GM12878 (cell line): ENCODE measurements around the gene OTOG. TPM values are rescaled to one million over a fixed set of nuclear protein-coding genes. Genes with fewer than 3 reads are reported as not detected.

Experiments
- ATAC-seq: fragments of 200-7000 bp; cut with Tn5 transposase; 3 replicates; pipeline ENCODE4 v1.9.1; 2020; ENCODE audit warnings: mild to moderate bottlenecking, moderate library complexity
- BruUV-seq: library from RNA; stranded (reverse); fragments of 400-500 nt; replicated peaks from 2 replicates; lab custom pipeline; 2021; lab: Mats Ljungman, UMichigan
- CTCF ChIA-PET: fragments of 300-600 bp; sonication (Branson Sonifier 250); formaldehyde crosslinking; extraction: SDS; loops from one replicate; lab custom pipeline; 2021; ENCODE audit warnings: inconsistent platforms; lab: Yijun Ruan, JAX
- POLR2A ChIA-PET: fragments of 350-600 bp; formaldehyde crosslinking; extraction: SDS; loops from one replicate; lab custom pipeline; 2021; ENCODE audit warnings: inconsistent platforms; lab: Charles Lee
- RAD21 ChIA-PET: fragments of 300-600 bp; sonication (Branson Sonifier 250); formaldehyde crosslinking; loops from one replicate; lab custom pipeline; 2023; ENCODE audit warnings: antibody characterized with exemption; ENCODE audit not compliant: unreplicated experiment; lab: Charles Lee
- SMC1A ChIA-PET: fragments of 300-600 bp; sonication (Branson Sonifier 250); formaldehyde crosslinking; loops from one replicate; lab custom pipeline; 2023; ENCODE audit not compliant: unreplicated experiment, uncharacterized antibody; lab: Charles Lee
- DNase-seq: peaks from one replicate; pipeline ENCODE4 v3.0.0-alpha.2; 2011; ENCODE audit warnings: low read depth, low spot score
- FAIRE-seq: peaks from 3 replicates; lab custom pipeline; 2011; peaks lifted over from hg19 to GRCh38; lab: Jason Lieb, UNC
- H2AFZ ChIP-seq: 2 replicates; pipeline ENCODE4 v1.6.0; 2011; ENCODE audit warnings: low read depth, low read length, control low read depth; ENCODE audit not compliant: control insufficient read depth
- H3K27ac ChIP-seq: 2 replicates; pipeline ENCODE4 v1.5.1; 2011; ENCODE audit warnings: control low read depth; ENCODE audit not compliant: control insufficient read depth, insufficient read depth
- H3K27me3 ChIP-seq, 2 experiments: replicated peaks in 1 of 2; 2 replicates each; pipeline versions ENCODE4 v1.6.0 to v1.6.1; 2011; ENCODE audit warnings: low read length in 1 of 2; ENCODE audit not compliant: control insufficient read depth in 2 of 2, insufficient read depth in 2 of 2
- H3K36me3 ChIP-seq, 2 experiments: 2 replicates each; pipeline ENCODE4 v1.5.1; 2011; ENCODE audit warnings: low read length in 1 of 2; ENCODE audit not compliant: control insufficient read depth in 2 of 2, insufficient read depth in 2 of 2
- H3K4me1 ChIP-seq: 2 replicates; pipeline ENCODE4 v1.6.1; 2011; ENCODE audit warnings: mild to moderate bottlenecking, low read length, moderate library complexity, mixed read lengths; ENCODE audit not compliant: control insufficient read depth, insufficient read depth
- H3K4me2 ChIP-seq: 2 replicates; pipeline ENCODE4 v1.6.0; 2011; ENCODE audit warnings: control low read depth; ENCODE audit not compliant: control insufficient read depth, insufficient read depth
- H3K4me3 ChIP-seq: fragments of 200-600 bp; sonication (generic); 2 replicates; pipeline ENCODE4 v1.5.1; 2016
- H3K79me2 ChIP-seq: 2 replicates; pipeline ENCODE4 v1.6.0; 2011; ENCODE audit warnings: low read length; ENCODE audit not compliant: control insufficient read depth, insufficient read depth
- H3K9ac ChIP-seq: 2 replicates; pipeline ENCODE4 v1.8.0; 2011; ENCODE audit warnings: low read length, control low read depth, mixed read lengths; ENCODE audit not compliant: control insufficient read depth, insufficient read depth
- H3K9me3 ChIP-seq: replicated peaks from 3 replicates; pipeline ENCODE4 v1.5.1; 2011; ENCODE audit warnings: mild to moderate bottlenecking, low read length; ENCODE audit not compliant: control insufficient read depth, insufficient read depth
- H4K20me1 ChIP-seq: 2 replicates; pipeline ENCODE4 v1.6.0; 2011; ENCODE audit not compliant: control insufficient read depth, insufficient read depth
- CBX3 ChIP-seq: fragments of 200-600 bp; sonication (generic); IDR thresholded peaks from 2 replicates; pipeline ENCODE4 v1.6.1; 2016; ENCODE audit warnings: low read depth, borderline replicate concordance
- CREM ChIP-seq: IDR thresholded peaks from 2 replicates; pipeline ENCODE4 v1.6.1; 2014; ENCODE audit warnings: antibody characterized with exemption, low read depth
- GABPA ChIP-seq: IDR thresholded peaks from 2 replicates; pipeline ENCODE4 v1.6.1; 2014; ENCODE audit warnings: antibody characterized with exemption, low read depth, mild to moderate bottlenecking, inconsistent platforms
- HCFC1 ChIP-seq: fragments of 150-350 bp; IDR thresholded peaks from 2 replicates; pipeline ENCODE4 v1.6.1; 2014; ENCODE audit warnings: low read length
- IRF4 ChIP-seq: IDR thresholded peaks from 2 replicates; pipeline ENCODE4 v1.6.1; 2011; ENCODE audit warnings: low read depth, low read length
- POLR2A ChIP-seq: IDR thresholded peaks from 2 replicates; pipeline ENCODE4 v1.6.1; 2011; ENCODE audit warnings: low read depth, mild to moderate bottlenecking, low read length
- POLR2AphosphoS2 ChIP-seq: IDR thresholded peaks from 2 replicates; pipeline ENCODE4 v1.6.1; 2011; ENCODE audit warnings: low read depth, mild to moderate bottlenecking, low read length, improper control_type of control experiment, moderate library complexity
- YBX1 ChIP-seq: fragments of 450-650 bp; IDR thresholded peaks from 2 replicates; pipeline ENCODE4 v1.6.1; 2016; ENCODE audit warnings: antibody characterized with exemption
- ZBED1 ChIP-seq: IDR thresholded peaks from 2 replicates; pipeline ENCODE4 v1.6.1; 2016; ENCODE audit warnings: borderline replicate concordance
- WGBS: methylation state at CpG from one replicate; pipeline ENCODE4 v1.1.6; 2016; ENCODE audit warnings: low lambda C conversion rate; ENCODE audit not compliant: insufficient replicate concordance, insufficient coverage; ENCODE audit errors: missing lambda C conversion rate; 5-methylcytosine and 5-hydroxymethylcytosine counted together
- in situ Hi-C: fragments of 300-500 bp; cut with MboI; formaldehyde crosslinking; loops from 9 replicates; pipeline ENCODE4 v1.14.3; 2018; ENCODE audit warnings: mixed read lengths
- intact Hi-C: fragments of 100-400 bp; cut with micrococcal nuclease; formaldehyde crosslinking; loops from one replicate; pipeline ENCODE4 v1.14.2; 2022; ENCODE audit not compliant: unreplicated experiment
- polyA plus RNA-seq, 11 experiments: library from polyadenylated mRNA; depleted of rRNA in 4 of 11; unstranded in 6 of 11; stranded (reverse) in 5 of 11; fragments of >200 nt; fragmentation: Nextera tagmentation in 4 of 11; fragmentation: Illumina TruSeq in 1 of 11; extraction: Ambion mirVana in 4 of 11; extraction: Trizol in 1 of 11; gene quantifications; 1 replicate in 1 of 11; 2 replicates in 10 of 11; pipeline versions ENCODE4 v1.2.1 to v1.2.3, GENCODE V29; 2011 to 2016; ENCODE audit warnings: inconsistent platforms in 2 of 11, missing spikeins in 2 of 11, low read depth in 1 of 11
- total RNA-seq, 4 experiments: library from RNA; depleted of rRNA in 3 of 4; stranded (reverse); fragments of >200 nt in 3 of 4; fragmentation: Illumina TruSeq in 1 of 4; extraction: Trizol in 1 of 4; gene quantifications; 2 replicates each; pipeline versions ENCODE4 v1.2.1 to v1.2.3, GENCODE V29; 2013 to 2021
- TF ChIP-seq, protein P1 (sequence below): fragments of 450-650 bp; IDR thresholded peaks from 2 replicates; pipeline ENCODE4 v1.6.1; 2016; ENCODE audit warnings: mild to moderate bottlenecking
- TF ChIP-seq, protein P2 (sequence below): IDR thresholded peaks from 2 replicates; pipeline ENCODE4 v1.6.1; 2012; ENCODE audit warnings: low read length, inconsistent platforms
- TF ChIP-seq, protein P3 (sequence below): IDR thresholded peaks from 2 replicates; pipeline ENCODE4 v1.6.1; 2011; ENCODE audit warnings: mild to moderate bottlenecking, low read depth, low read length, moderate library complexity; ENCODE audit not compliant: insufficient replicate concordance
- TF ChIP-seq, protein P4 (sequence below): IDR thresholded peaks from 2 replicates; pipeline ENCODE4 v1.6.1; 2011; ENCODE audit warnings: low read depth, low read length, improper control_type of control experiment, borderline replicate concordance

The OTOG gene
- total and polyA plus RNA-seq, 10 of the 15 experiments (the other 5 are each of a cell fraction or from before 2014, with no cell fraction given) = not detected

DNA sequence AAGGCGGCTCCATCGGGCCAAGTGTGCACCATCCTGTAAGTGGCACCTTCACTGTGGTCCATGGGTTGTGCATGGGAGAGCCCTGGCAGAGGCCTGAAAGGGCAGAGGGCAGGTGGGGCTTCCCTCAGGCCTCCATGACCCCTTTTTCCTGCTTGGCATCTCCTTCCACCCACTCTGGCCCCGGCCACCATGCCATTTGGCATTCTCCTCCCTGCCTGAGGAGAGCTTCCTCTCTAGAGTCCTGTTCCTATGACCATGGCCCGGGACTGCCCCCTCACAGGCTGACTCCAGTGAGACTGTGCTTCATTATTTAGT, 4.9 kb downstream of the OTOG start:
- in situ Hi-C loops = no loop called here
- no peak for DNase-seq
- ChIA-PET CTCF (interaction anchor here (0.6 kb wide), 1 partner anchor 189 kb away, joined by 3 read pairs; no protein-coding TSS in a partner anchor), POLR2A (no interaction called here), SMC1A (no interaction called here), RAD21 (no interaction called here)
- Histone ChIP-seq H3K9ac (no peak overlapping the region), H3K36me3 (no peaks in the 10 kb centered on the region), H3K4me3 (no peak overlapping the region), H3K27ac (no peak overlapping the region), H3K4me1 (no peaks in the 10 kb centered on the region), H3K9me3 (no peaks in the 10 kb centered on the region), H3K79me2 (no peaks in the 10 kb centered on the region), H4K20me1 (no peaks in the 10 kb centered on the region), H3K27me3 (peaks cover 0 to 2% of the 10 kb centered on the region in 2 experiments; a peak in 3 of 4 replicates), H2AFZ (no peak overlapping the region), H3K4me2 (no peak overlapping the region)
- WGBS = 13% methylated on average over 3 of the region's 4 CpGs
- no peak for ATAC-seq
- BruUV-seq = no TSS peak
- intact Hi-C loops = no loop called here
- no peak for FAIRE-seq
- TF ChIP-seq CREM (no peak), HCFC1 (no peak), ZBED1 (no peak), GABPA (no peak), IRF4 (no peak), POLR2AphosphoS2 (no peak), CBX3 (no peak), POLR2A (no peak), YBX1 (no peak)
- TF ChIP-seq, protein P1, sequence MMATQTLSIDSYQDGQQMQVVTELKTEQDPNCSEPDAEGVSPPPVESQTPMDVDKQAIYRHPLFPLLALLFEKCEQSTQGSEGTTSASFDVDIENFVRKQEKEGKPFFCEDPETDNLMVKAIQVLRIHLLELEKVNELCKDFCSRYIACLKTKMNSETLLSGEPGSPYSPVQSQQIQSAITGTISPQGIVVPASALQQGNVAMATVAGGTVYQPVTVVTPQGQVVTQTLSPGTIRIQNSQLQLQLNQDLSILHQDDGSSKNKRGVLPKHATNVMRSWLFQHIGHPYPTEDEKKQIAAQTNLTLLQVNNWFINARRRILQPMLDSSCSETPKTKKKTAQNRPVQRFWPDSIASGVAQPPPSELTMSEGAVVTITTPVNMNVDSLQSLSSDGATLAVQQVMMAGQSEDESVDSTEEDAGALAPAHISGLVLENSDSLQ = no peak
- TF ChIP-seq, protein P2, sequence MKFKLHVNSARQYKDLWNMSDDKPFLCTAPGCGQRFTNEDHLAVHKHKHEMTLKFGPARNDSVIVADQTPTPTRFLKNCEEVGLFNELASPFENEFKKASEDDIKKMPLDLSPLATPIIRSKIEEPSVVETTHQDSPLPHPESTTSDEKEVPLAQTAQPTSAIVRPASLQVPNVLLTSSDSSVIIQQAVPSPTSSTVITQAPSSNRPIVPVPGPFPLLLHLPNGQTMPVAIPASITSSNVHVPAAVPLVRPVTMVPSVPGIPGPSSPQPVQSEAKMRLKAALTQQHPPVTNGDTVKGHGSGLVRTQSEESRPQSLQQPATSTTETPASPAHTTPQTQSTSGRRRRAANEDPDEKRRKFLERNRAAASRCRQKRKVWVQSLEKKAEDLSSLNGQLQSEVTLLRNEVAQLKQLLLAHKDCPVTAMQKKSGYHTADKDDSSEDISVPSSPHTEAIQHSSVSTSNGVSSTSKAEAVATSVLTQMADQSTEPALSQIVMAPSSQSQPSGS = no peak
- TF ChIP-seq, protein P3, sequence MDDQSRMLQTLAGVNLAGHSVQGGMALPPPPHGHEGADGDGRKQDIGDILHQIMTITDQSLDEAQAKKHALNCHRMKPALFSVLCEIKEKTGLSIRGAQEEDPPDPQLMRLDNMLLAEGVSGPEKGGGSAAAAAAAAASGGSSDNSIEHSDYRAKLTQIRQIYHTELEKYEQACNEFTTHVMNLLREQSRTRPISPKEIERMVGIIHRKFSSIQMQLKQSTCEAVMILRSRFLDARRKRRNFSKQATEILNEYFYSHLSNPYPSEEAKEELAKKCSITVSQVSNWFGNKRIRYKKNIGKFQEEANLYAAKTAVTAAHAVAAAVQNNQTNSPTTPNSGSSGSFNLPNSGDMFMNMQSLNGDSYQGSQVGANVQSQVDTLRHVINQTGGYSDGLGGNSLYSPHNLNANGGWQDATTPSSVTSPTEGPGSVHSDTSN = no peak
- TF ChIP-seq, protein P4, sequence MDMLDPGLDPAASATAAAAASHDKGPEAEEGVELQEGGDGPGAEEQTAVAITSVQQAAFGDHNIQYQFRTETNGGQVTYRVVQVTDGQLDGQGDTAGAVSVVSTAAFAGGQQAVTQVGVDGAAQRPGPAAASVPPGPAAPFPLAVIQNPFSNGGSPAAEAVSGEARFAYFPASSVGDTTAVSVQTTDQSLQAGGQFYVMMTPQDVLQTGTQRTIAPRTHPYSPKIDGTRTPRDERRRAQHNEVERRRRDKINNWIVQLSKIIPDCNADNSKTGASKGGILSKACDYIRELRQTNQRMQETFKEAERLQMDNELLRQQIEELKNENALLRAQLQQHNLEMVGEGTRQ = no peak
